Measurements from ENCODE around the gene IQCF5.
"Not testable (repeated sequence)": the region's sequence is repeated elsewhere in the genome, so short reads cannot be mapped to it uniquely, and the experiment has no call there.

DNA sequence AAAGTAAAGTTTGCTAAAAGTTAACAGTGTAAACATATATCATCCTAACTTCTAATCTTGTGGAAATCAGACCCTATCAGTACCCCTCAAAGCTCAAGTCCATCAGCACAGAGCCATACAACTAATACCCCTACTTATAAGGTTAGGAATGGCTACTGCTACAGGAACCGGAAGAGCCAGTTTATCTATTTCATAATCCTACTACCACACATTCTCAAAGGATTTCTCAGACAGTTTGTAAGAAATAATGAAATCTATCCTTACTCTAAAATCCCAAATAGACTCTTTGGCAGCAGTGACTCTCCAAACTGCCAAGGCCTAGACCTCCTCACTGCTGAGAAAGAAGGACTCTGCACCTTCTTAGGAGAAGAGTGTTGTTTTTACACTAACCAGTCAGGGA is 20.0 kb downstream of the IQCF5 start:
- TF ChIP-seq POLR2A (IDR thresholded peaks at IDR 0.05; ENCODE audit: low read length); GATA1 (IDR thresholded peaks at IDR 0.05; ENCODE audit: low read depth, low read length): not testable (repeated sequence)

Data from erythroblast (primary cell).